Activated CD8-positive, alpha-beta memory T cell treated with anti-CD3 and anti-CD28 coated beads for 1 hour (primary cell): ENCODE measurements around the gene SLC25A28.

ENCODE experiments used
- DNase-seq, 2 donors: peaks; one replicate each; pipeline ENCODE4 v3.0.0-alpha.2; 2020; ENCODE audit warnings: low read depth in 1 of 2; ENCODE audit errors: extremely low read depth in 1 of 2

Gene SLC25A28

GRCh38 chr10:99593312-99593711 is 26.9 kb downstream of the SLC25A28 start:
- no peak for DNase-seq

GRCh38 chr10:99590799-99591198 is 29.4 kb downstream of the SLC25A28 start:
- DNase-seq = no peak

- no peak for DNase-seq
Measured at GRCh38 chr10:99583687-99584086, 36.6 kb downstream of the SLC25A28 start.

- no peak for DNase-seq
Measured at GRCh38 chr10:99582255-99582770, 37.9 kb downstream of the SLC25A28 start.

- DNase-seq = no peak
Measured at GRCh38 chr10:99579971-99580370, 40.3 kb downstream of the SLC25A28 start.

- no peak for DNase-seq
Measured at GRCh38 chr10:99573790-99574189, 46.4 kb downstream of the SLC25A28 start.

- no peak for DNase-seq
Measured at GRCh38 chr10:99571816-99572215, 48.4 kb downstream of the SLC25A28 start.

GRCh38 chr10:99569961-99570360 is 50.3 kb downstream of the SLC25A28 start:
- no peak for DNase-seq

- DNase-seq = no peak
Measured at GRCh38 chr10:99569253-99569939, 50.8 kb downstream of the SLC25A28 start.

- no peak for DNase-seq
Measured at GRCh38 chr10:99565166-99565565, 55.1 kb downstream of the SLC25A28 start.

GRCh38 chr10:99564361-99564760 is 55.9 kb downstream of the SLC25A28 start:
- DNase-seq = no peak

- no peak for DNase-seq
Measured at GRCh38 chr10:99562631-99563030, 57.6 kb downstream of the SLC25A28 start.
